GM23338 (cell line): Measurements from ENCODE around the gene FIGN. TPM values are rescaled to one million over a fixed set of nuclear protein-coding genes. Genes with fewer than 3 reads are reported as not detected.

Experiments
- ATAC-seq: fragments of 200-7000 bp; cut with Tn5 transposase; 3 replicates; pipeline ENCODE4 v1.9.1; 2020
- DNase-seq: peaks from one replicate; pipeline ENCODE4 v3.0.0-alpha.2; 2015; ENCODE audit warnings: low spot score
- H2AFZ ChIP-seq: fragments of 200-600 bp; sonication (generic); 2 replicates; pipeline ENCODE4 v1.8.0; 2016; ENCODE audit warnings: antibody characterized with exemption, mild to moderate bottlenecking, moderate library complexity
- H3F3A ChIP-seq: fragments of 200-600 bp; sonication (generic); replicated peaks from 2 replicates; pipeline ENCODE4 v1.8.0; 2017; ENCODE audit warnings: antibody characterized with exemption, mixed run types, low read depth
- H3K27ac ChIP-seq: fragments of 200-600 bp; sonication (generic); 2 replicates; pipeline ENCODE4 v1.6.1; 2016; ENCODE audit warnings: low read depth
- H3K27me3 ChIP-seq: fragments of 200-600 bp; sonication (generic); 2 replicates; pipeline ENCODE4 v1.8.0; 2016; ENCODE audit warnings: mild to moderate bottlenecking, mixed run types, moderate library complexity; ENCODE audit not compliant: insufficient read depth
- H3K36me3 ChIP-seq: fragments of 200-600 bp; sonication (generic); 2 replicates; pipeline ENCODE4 v1.8.0; 2016; ENCODE audit warnings: mild to moderate bottlenecking; ENCODE audit not compliant: insufficient read depth
- H3K4me1 ChIP-seq: fragments of 200-600 bp; sonication (generic); 2 replicates; pipeline ENCODE4 v1.8.0; 2016; ENCODE audit warnings: mild to moderate bottlenecking, moderate library complexity; ENCODE audit not compliant: insufficient read depth
- H3K4me2 ChIP-seq: fragments of 200-600 bp; sonication (generic); 2 replicates; pipeline ENCODE4 v1.7.1; 2017; ENCODE audit warnings: mixed run types
- H3K4me3 ChIP-seq: fragments of 200-600 bp; sonication (generic); 2 replicates; pipeline ENCODE4 v1.6.1; 2016; ENCODE audit warnings: mixed run types
- H3K79me2 ChIP-seq: fragments of 200-600 bp; sonication (generic); replicated peaks from 2 replicates; pipeline ENCODE4 v1.8.0; 2017; ENCODE audit warnings: mild to moderate bottlenecking; ENCODE audit not compliant: insufficient read depth
- H3K9me2 ChIP-seq: fragments of 200-600 bp; sonication (generic); 2 replicates; pipeline ENCODE4 v1.8.0; 2017; ENCODE audit not compliant: insufficient read depth
- H4K20me1 ChIP-seq: fragments of 200-600 bp; sonication (generic); replicated peaks from 2 replicates; pipeline ENCODE4 v1.8.0; 2017; ENCODE audit warnings: mild to moderate bottlenecking; ENCODE audit not compliant: insufficient read depth
- H3K27ac Mint-ChIP-seq: 2 replicates; pipeline ENCODE4 v1.8.0; 2020; ENCODE audit warnings: inconsistent platforms, mild to moderate bottlenecking, moderate library complexity, mixed read lengths
- H3K27me3 Mint-ChIP-seq: 3 replicates; pipeline ENCODE4 v1.8.0; 2022; ENCODE audit warnings: low read depth, mild to moderate bottlenecking, moderate library complexity, mixed read lengths, inconsistent platforms; ENCODE audit not compliant: insufficient read depth, poor library complexity
- H3K36me3 Mint-ChIP-seq: 3 replicates; pipeline ENCODE4 v1.8.0; 2021; ENCODE audit warnings: low read depth, mild to moderate bottlenecking, inconsistent platforms, moderate library complexity, mixed read lengths
- H3K4me1 Mint-ChIP-seq: 3 replicates; pipeline ENCODE4 v1.8.0; 2020; ENCODE audit warnings: mild to moderate bottlenecking, inconsistent platforms, mixed read lengths
- H3K4me3 Mint-ChIP-seq: 3 replicates; pipeline ENCODE4 v1.8.0; 2021; ENCODE audit warnings: moderate library complexity, mild to moderate bottlenecking, inconsistent platforms, mixed read lengths
- H3K9me3 Mint-ChIP-seq: 3 replicates; pipeline ENCODE4 v1.8.0; 2020; ENCODE audit warnings: moderate library complexity, mild to moderate bottlenecking, inconsistent platforms, mixed read lengths
- CREB1 ChIP-seq: fragments of 250-450 bp; sonication (Bioruptor Pico); IDR thresholded peaks from 2 replicates; pipeline ENCODE4 v1.5.0; 2020; ENCODE audit warnings: low read depth, mild to moderate bottlenecking, moderate library complexity
- EZH2 ChIP-seq: fragments of 200-600 bp; sonication (generic); IDR thresholded peaks from one replicate; pipeline ENCODE4 v1.8.0; 2017; ENCODE audit warnings: antibody characterized with exemption, mild to moderate bottlenecking, low read depth; ENCODE audit not compliant: unreplicated experiment
- EZH2phosphoT487 ChIP-seq: fragments of 200-600 bp; sonication (generic); IDR thresholded peaks from one replicate; pipeline ENCODE4 v1.8.1; 2018; ENCODE audit warnings: antibody characterized with exemption; ENCODE audit not compliant: unreplicated experiment
- JUNB ChIP-seq: IDR thresholded peaks from one replicate; pipeline ENCODE4 v1.6.1; 2016; ENCODE audit warnings: antibody characterized with exemption; ENCODE audit not compliant: unreplicated experiment
- NANOG ChIP-seq: IDR thresholded peaks from 2 replicates; pipeline ENCODE4 v1.6.1; 2016; ENCODE audit warnings: antibody characterized with exemption, borderline replicate concordance
- POLR2AphosphoS5 ChIP-seq: IDR thresholded peaks from 2 replicates; pipeline ENCODE4 v1.6.1; 2016; ENCODE audit warnings: antibody characterized with exemption, low read depth
- STAT1 ChIP-seq: IDR thresholded peaks from one replicate; pipeline ENCODE4 v1.6.1; 2016; ENCODE audit warnings: antibody characterized with exemption; ENCODE audit not compliant: unreplicated experiment
- ZNF114 ChIP-seq: fragments of 250-450 bp; sonication (Bioruptor Pico); IDR thresholded peaks from 2 replicates; pipeline ENCODE4 v1.5.0; 2020; ENCODE audit warnings: mild to moderate bottlenecking, moderate library complexity
- ZNF331 ChIP-seq: fragments of 250-450 bp; sonication (Bioruptor Pico); IDR thresholded peaks from 2 replicates; pipeline ENCODE4 v1.5.0; 2020; ENCODE audit warnings: low read depth, mild to moderate bottlenecking, moderate library complexity
- polyA plus RNA-seq: library from polyadenylated mRNA; unstranded; fragments of >200 nt; fragmentation: Nextera tagmentation; extraction: Ambion mirVana; gene quantifications from 2 replicates; pipeline ENCODE4 v1.2.1, GENCODE V29; 2016
- total RNA-seq: library from RNA; depleted of rRNA; stranded (reverse); fragments of >200 nt; shearing (Covaris generic); gene quantifications from 2 replicates; pipeline ENCODE4 v1.2.3, GENCODE V29; 2014
- TF ChIP-seq, protein P1 (sequence below): IDR thresholded peaks from 2 replicates; pipeline ENCODE4 v1.6.1; 2016; ENCODE audit warnings: antibody characterized with exemption
- TF ChIP-seq, protein P2 (sequence below): IDR thresholded peaks from one replicate; pipeline ENCODE4 v1.6.1; 2018; ENCODE audit warnings: antibody characterized with exemption; ENCODE audit not compliant: unreplicated experiment
- TF ChIP-seq, protein P3 (sequence below): fragments of 250-450 bp; sonication (Bioruptor Pico); IDR thresholded peaks from 2 replicates; pipeline ENCODE4 v1.5.0; 2020; ENCODE audit warnings: mild to moderate bottlenecking, moderate library complexity
- TF ChIP-seq, protein P4 (sequence below), 2 experiments: fragments of 200-600 bp in 1 of 2; sonication (generic) in 1 of 2; conservative IDR thresholded peaks; 2 replicates each; pipeline versions ENCODE4 v1.5.1 to v1.6.1; 2016 to 2017; ENCODE audit warnings: antibody characterized with exemption in 2 of 2, low read depth in 2 of 2, mild to moderate bottlenecking in 2 of 2, moderate library complexity in 1 of 2

FIGN gene
- total and polyA plus RNA-seq, 2 experiments from 2014 or later = 17.2 to 23.6 TPM

DNA sequence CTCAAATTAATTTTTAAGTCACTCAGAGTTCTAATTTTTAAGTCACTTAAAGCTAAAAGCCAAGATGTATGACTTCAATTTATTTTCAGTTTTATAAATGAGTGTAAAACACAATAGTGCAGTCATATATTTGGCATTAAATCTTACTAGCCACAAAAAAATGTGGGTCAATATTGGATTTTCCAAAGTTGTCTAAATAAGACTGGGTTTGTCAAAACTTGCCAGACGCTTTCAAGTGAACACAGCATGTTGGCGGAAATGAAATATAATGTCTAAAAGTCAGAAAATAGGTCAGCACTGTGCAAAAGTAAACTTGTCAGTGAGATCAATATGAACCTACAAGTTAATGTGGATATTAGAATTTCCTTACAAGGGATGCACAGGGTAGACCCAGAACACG is 128.9 kb downstream of the FIGN start:
- no peak overlapping the region for H3K27ac Mint-ChIP-seq
- DNase-seq = no peak
- H3K4me3 Mint-ChIP-seq = no peak overlapping the region
- Histone ChIP-seq H3F3A (no peaks in the 10 kb centered on the region), H4K20me1 (no peaks in the 10 kb centered on the region), H3K27me3 (no peaks in the 10 kb centered on the region), H2AFZ (no peak overlapping the region), H3K4me3 (no peak overlapping the region), H3K36me3 (no peaks in the 10 kb centered on the region), H3K27ac (no peak overlapping the region), H3K4me1 (peaks cover 47% of the 10 kb centered on the region), H3K79me2 (no peaks in the 10 kb centered on the region; the same call in 1 of the 2 replicates), H3K4me2 (no peak overlapping the region), H3K9me2 (no peaks in the 10 kb centered on the region)
- TF ChIP-seq CREB1 (CRISPR knock-in tag) (no peak), ZNF114 (CRISPR knock-in tag) (no peak), NANOG (no peak), STAT1 (no peak), POLR2AphosphoS5 (no peak), EZH2phosphoT487 (no peak), EZH2 (no peak), JUNB (no peak), ZNF331 (CRISPR knock-in tag) (no peak)
- TF ChIP-seq, protein P1, sequence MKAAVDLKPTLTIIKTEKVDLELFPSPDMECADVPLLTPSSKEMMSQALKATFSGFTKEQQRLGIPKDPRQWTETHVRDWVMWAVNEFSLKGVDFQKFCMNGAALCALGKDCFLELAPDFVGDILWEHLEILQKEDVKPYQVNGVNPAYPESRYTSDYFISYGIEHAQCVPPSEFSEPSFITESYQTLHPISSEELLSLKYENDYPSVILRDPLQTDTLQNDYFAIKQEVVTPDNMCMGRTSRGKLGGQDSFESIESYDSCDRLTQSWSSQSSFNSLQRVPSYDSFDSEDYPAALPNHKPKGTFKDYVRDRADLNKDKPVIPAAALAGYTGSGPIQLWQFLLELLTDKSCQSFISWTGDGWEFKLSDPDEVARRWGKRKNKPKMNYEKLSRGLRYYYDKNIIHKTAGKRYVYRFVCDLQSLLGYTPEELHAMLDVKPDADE = no peak
- TF ChIP-seq, protein P2, sequence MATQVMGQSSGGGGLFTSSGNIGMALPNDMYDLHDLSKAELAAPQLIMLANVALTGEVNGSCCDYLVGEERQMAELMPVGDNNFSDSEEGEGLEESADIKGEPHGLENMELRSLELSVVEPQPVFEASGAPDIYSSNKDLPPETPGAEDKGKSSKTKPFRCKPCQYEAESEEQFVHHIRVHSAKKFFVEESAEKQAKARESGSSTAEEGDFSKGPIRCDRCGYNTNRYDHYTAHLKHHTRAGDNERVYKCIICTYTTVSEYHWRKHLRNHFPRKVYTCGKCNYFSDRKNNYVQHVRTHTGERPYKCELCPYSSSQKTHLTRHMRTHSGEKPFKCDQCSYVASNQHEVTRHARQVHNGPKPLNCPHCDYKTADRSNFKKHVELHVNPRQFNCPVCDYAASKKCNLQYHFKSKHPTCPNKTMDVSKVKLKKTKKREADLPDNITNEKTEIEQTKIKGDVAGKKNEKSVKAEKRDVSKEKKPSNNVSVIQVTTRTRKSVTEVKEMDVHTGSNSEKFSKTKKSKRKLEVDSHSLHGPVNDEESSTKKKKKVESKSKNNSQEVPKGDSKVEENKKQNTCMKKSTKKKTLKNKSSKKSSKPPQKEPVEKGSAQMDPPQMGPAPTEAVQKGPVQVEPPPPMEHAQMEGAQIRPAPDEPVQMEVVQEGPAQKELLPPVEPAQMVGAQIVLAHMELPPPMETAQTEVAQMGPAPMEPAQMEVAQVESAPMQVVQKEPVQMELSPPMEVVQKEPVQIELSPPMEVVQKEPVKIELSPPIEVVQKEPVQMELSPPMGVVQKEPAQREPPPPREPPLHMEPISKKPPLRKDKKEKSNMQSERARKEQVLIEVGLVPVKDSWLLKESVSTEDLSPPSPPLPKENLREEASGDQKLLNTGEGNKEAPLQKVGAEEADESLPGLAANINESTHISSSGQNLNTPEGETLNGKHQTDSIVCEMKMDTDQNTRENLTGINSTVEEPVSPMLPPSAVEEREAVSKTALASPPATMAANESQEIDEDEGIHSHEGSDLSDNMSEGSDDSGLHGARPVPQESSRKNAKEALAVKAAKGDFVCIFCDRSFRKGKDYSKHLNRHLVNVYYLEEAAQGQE = no peak
- TF ChIP-seq, protein P3, sequence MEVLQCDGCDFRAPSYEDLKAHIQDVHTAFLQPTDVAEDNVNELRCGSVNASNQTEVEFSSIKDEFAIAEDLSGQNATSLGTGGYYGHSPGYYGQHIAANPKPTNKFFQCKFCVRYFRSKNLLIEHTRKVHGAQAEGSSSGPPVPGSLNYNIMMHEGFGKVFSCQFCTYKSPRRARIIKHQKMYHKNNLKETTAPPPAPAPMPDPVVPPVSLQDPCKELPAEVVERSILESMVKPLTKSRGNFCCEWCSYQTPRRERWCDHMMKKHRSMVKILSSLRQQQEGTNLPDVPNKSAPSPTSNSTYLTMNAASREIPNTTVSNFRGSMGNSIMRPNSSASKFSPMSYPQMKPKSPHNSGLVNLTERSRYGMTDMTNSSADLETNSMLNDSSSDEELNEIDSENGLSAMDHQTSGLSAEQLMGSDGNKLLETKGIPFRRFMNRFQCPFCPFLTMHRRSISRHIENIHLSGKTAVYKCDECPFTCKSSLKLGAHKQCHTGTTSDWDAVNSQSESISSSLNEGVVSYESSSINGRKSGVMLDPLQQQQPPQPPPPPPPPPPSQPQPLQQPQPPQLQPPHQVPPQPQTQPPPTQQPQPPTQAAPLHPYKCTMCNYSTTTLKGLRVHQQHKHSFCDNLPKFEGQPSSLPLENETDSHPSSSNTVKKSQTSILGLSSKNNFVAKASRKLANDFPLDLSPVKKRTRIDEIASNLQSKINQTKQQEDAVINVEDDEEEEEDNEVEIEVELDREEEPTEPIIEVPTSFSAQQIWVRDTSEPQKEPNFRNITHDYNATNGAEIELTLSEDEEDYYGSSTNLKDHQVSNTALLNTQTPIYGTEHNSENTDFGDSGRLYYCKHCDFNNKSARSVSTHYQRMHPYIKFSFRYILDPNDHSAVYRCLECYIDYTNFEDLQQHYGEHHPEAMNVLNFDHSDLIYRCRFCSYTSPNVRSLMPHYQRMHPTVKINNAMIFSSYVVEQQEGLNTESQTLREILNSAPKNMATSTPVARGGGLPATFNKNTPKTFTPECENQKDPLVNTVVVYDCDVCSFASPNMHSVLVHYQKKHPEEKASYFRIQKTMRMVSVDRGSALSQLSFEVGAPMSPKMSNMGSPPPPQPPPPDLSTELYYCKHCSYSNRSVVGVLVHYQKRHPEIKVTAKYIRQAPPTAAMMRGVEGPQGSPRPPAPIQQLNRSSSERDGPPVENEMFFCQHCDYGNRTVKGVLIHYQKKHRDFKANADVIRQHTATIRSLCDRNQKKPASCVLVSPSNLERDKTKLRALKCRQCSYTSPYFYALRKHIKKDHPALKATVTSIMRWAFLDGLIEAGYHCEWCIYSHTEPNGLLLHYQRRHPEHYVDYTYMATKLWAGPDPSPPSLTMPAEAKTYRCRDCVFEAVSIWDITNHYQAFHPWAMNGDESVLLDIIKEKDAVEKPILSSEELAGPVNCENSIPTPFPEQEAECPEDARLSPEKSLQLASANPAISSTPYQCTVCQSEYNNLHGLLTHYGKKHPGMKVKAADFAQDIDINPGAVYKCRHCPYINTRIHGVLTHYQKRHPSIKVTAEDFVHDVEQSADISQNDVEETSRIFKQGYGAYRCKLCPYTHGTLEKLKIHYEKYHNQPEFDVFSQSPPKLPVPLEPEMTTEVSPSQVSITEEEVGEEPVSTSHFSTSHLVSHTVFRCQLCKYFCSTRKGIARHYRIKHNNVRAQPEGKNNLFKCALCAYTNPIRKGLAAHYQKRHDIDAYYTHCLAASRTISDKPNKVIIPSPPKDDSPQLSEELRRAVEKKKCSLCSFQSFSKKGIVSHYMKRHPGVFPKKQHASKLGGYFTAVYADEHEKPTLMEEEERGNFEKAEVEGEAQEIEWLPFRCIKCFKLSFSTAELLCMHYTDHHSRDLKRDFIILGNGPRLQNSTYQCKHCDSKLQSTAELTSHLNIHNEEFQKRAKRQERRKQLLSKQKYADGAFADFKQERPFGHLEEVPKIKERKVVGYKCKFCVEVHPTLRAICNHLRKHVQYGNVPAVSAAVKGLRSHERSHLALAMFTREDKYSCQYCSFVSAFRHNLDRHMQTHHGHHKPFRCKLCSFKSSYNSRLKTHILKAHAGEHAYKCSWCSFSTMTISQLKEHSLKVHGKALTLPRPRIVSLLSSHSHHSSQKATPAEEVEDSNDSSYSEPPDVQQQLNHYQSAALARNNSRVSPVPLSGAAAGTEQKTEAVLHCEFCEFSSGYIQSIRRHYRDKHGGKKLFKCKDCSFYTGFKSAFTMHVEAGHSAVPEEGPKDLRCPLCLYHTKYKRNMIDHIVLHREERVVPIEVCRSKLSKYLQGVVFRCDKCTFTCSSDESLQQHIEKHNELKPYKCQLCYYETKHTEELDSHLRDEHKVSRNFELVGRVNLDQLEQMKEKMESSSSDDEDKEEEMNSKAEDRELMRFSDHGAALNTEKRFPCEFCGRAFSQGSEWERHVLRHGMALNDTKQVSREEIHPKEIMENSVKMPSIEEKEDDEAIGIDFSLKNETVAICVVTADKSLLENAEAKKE (CRISPR knock-in tag) = no peak
- TF ChIP-seq, protein P4, sequence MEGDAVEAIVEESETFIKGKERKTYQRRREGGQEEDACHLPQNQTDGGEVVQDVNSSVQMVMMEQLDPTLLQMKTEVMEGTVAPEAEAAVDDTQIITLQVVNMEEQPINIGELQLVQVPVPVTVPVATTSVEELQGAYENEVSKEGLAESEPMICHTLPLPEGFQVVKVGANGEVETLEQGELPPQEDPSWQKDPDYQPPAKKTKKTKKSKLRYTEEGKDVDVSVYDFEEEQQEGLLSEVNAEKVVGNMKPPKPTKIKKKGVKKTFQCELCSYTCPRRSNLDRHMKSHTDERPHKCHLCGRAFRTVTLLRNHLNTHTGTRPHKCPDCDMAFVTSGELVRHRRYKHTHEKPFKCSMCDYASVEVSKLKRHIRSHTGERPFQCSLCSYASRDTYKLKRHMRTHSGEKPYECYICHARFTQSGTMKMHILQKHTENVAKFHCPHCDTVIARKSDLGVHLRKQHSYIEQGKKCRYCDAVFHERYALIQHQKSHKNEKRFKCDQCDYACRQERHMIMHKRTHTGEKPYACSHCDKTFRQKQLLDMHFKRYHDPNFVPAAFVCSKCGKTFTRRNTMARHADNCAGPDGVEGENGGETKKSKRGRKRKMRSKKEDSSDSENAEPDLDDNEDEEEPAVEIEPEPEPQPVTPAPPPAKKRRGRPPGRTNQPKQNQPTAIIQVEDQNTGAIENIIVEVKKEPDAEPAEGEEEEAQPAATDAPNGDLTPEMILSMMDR (conservative IDR thresholded peaks at IDR 0.05; ENCODE audit: low read depth in 2 of 2) = no peak
- no peak for ATAC-seq
- H3K27me3 Mint-ChIP-seq = no peaks in the 10 kb centered on the region
- H3K9me3 Mint-ChIP-seq = no peaks in the 10 kb centered on the region
- peaks cover 35% of the 10 kb centered on the region; the same call in 2 of the 3 replicates for H3K4me1 Mint-ChIP-seq
- peaks cover 18% of the 10 kb centered on the region; the same call in 2 of the 3 replicates for H3K36me3 Mint-ChIP-seq
